HG03575 (cell line): ENCODE data around the gene MBLAC1.
A peak's percentile ranks its signal among the peaks of the same experiment; 100 is the strongest.
"Not testable (repeated sequence)": the region's sequence is repeated elsewhere in the genome, so short reads cannot be mapped to it uniquely, and the experiment has no call there.

Experiments used
- ATAC-seq: cut with Tn5 transposase; IDR thresholded peaks from one replicate; pipeline ENCODE4 v1.9.1; 2021; ENCODE audit not compliant: unreplicated experiment, insufficient number of reproducible peaks, low FRiP score; ENCODE audit errors: extremely low read depth

The MBLAC1 gene

GRCh38 chr7:100146350-100146749 is 19.6 kb downstream of the MBLAC1 start:
- ATAC-seq, result not testable (repeated sequence)

DNA sequence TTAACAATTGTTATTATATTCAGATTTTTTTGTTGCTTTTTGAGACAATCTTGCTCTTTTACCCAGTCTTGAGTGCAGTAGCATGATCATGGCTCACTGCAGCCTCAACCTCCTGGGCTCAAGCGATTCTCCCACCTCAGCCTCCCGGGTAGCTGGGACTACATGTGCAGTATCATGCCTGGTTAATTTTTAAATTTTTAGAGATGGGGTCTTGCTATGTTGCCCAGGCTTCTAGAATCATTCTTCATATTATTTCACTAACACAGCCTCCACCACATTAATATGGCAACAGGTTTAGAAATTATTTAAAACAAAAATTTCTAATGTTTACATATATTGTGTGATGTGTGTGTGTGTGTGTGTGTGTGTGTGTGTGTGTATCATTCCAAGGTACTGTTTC is 20.5 kb downstream of the MBLAC1 start:
- no peak for ATAC-seq

- ATAC-seq, result no peak
Measured at GRCh38 chr7:100148225-100148558, 21.4 kb downstream of the MBLAC1 start.

- ATAC-seq, result peak; percentile 94
Measured at GRCh38 chr7:100148559-100149328, 22.0 kb downstream of the MBLAC1 start, which contains the start of gene LAMTOR4. Gene LAMTOR4, plus strand, starts transcription at chr7:100148918. Its CDS starts 55 bp downstream, at chr7:100148973.

GRCh38 chr7:100152404-100152803 is 25.6 kb downstream of the MBLAC1 start:
- ATAC-seq, result no peak

GRCh38 chr7:100152937-100153666 is 26.3 kb downstream of the MBLAC1 start:
- no peak for ATAC-seq

DNA sequence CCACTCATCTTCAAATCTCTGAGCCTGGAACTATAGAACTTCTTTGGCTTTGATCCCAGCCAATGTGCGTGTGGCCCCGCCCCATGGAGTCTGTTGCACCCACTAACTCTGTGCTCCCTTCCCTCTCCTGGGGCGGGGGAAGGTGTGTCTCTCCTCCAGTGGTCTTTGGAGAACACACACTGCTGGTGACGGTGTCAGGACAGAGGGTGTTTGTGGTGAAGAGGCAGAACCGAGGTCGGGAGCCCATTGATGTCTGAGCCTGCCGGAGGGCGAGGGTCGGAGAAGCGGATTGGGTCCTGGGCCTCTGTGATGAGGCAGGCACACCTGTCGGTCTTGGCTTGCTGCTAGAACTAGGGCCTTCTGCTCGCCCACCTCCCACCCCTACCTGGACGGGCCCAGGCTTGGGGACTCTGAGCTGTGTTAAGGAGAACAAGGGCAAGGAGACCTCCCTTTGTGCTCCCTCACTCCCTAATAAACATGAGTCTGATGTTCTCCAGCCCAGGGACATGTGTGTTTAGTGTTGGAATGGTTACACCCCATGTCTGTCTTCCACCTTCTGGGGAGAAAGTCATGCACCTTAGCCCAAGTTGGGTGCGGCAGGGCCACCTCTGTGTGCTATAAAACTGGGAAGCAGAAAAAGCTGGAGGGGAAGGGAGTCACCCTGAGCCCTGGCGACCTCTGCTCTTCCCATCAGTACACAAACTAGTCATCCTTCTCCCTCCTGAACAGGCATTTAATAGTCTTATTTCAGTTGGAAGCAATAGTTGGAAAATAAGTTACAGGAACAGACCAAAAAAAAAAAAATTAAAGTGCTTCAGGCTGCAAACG is 27.2 kb downstream of the MBLAC1 start:
- ATAC-seq, result no peak

DNA sequence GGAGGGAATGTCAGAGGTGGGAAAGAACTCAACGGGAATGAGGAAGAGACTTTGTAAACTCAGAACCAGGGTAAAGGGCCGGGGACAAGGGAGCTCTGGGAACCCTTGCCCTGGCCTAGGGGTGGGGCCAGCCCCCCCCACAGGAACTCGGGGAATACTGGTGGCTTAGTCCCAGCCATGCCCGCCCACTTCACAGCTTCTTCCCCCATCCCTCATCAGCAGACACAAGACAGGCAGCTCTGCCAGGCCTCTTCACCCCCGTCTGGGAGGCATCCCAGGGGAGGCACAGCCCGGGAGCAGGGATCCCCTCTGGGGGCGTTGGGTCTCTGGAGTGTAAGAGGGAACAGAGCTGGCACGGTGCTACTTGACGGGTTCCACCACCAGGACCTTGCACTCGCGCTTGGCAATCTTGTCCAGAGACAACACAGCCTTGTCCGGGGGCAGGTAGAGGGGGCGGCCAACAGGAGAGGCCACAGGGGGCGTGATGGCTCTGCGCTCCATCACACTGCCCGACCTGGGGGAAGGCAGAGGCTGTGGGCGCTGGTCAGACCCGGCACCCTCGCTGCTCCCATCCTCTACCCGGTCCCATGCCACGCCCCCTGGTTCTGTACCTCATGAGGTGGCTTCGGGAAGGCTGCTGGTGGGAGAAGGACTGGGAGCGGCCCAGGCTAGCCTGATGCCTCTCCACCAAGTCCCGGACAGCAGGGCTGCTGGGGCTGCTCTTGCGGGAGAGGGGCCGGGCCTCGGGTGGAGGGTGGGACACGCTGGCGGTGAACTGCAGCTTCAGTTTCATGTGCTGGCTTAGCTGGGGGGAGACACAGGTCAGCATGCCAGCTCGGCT is 28.1 kb downstream of the MBLAC1 start:
- ATAC-seq, result no peak

DNA sequence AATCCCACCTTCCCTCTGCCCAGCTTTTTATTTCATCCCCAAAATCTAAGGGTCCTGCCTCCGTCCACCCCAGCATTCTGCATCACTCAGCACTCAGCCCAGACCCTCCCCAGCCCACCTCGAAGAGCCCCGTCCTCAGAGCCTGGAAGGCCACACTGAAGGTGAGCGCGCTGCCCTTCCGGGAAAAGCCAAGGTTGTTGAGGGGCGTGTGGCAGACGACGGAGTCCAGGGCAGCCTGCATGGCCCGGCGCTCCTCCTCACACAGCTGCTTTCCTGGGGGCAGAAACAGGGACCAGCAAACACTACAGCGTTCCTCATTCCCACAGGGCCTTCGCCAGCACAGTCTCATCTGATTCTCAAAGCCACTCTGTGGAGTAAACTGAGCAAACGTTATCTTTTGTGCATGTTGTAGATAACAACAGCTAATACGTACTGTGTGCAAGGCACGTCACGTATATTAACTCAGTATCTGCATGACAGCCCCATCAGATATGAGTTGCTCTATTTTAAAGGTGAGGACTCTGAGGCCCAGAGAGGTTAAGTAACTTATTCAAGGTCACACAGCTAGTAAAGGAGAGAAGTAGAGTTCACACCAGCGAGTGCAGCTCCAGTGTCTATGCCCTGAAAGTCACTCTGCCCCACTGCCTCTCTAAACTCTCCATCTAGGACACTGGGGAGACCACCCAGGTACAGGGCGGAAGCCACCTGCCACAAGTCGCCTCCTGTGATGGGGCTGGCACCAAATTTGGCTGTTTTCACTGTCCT is 29.0 kb downstream of the MBLAC1 start:
- ATAC-seq, result no peak

DNA sequence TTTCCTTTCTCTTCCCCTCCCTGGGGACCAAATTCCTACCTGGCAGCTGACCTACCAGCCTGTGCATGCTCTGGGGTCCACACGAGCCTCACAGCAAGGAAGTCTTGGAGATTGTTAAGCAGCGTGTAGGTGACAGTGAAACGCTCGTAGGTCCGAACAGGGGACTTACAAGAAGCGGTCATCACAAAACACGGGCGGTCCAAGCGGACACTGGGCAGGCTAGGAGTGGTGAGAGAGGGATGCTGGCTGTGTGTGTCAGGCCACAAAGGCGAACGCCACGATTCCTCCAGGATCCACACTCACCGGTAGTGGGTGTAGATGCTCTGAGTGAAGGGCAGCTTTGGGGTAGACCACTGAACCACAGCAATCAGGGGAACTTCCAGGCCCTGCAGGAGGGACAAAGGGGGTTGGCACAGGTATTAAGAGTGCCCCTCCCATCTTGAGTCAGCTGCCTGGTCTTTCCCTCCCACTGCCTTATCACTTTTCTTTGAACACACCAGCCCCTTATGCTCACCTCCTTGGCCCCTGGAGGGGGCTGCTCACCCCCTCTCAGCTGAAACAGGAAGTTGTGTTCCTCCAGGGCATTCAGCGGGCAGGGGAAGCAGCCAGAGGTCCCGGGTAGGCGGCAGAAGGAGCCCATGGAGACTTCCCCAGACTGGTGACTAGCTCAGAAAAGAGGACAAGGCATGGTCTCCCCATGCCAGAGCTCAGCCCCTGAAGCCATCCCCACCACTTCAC is 29.7 kb downstream of the MBLAC1 start:
- no peak for ATAC-seq

DNA sequence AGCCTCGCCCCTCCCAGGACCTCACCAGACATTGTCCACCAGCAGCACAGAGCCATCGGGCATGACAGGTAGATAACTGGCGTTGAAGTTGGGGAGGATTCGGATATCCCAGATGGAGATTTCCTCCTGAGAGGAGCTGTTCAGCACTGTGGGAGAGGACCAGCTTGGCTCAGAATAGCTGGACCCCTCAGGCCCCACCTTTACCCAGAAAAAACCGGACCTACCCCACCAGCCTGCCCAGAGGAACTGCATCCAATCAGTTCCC is 30.2 kb downstream of the MBLAC1 start:
- no peak for ATAC-seq

DNA sequence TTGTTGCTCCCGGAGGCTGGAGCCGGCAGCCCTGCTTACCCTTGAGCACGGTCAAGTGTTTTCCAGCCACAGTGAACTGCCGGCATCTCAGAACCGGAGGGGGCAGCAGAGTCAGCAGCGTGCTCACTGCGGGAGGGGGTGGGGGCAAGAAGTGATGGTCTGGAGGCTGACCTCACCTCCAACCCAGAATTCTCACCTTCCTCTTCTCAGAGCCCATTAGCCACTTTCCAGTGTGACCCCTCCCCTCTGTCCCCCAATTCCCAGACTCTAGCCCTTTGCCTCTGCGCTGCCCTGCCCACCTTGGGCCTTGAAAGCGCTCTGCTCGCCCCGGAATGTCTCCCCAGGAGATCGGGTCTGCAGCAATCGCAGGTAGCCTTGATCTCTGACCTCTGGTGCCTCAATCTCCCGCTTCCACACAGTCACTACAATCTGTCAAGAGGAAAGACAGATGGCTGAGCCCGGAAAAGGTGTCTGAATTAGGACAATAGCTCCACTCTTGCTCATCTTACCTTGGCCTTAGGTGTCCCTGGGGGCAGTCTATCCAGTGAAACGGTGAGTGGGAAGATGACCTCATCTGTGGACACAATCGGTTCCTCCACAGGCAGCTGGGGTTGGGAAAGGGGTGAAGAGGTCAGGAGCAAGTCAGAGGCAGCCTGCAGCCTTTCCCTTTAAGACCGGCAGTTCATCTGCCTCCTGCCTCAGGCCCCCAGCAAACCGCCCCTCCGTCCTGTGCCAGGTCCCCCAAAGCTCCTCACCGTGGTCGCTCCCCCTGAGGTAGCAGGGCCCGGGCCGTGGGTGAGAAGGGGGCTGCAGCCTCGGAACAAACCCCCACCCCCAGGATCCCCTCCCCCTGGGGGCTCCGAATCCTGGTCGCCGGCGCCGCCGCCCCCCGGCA is 30.8 kb downstream of the MBLAC1 start:
- ATAC-seq, result no peak

DNA sequence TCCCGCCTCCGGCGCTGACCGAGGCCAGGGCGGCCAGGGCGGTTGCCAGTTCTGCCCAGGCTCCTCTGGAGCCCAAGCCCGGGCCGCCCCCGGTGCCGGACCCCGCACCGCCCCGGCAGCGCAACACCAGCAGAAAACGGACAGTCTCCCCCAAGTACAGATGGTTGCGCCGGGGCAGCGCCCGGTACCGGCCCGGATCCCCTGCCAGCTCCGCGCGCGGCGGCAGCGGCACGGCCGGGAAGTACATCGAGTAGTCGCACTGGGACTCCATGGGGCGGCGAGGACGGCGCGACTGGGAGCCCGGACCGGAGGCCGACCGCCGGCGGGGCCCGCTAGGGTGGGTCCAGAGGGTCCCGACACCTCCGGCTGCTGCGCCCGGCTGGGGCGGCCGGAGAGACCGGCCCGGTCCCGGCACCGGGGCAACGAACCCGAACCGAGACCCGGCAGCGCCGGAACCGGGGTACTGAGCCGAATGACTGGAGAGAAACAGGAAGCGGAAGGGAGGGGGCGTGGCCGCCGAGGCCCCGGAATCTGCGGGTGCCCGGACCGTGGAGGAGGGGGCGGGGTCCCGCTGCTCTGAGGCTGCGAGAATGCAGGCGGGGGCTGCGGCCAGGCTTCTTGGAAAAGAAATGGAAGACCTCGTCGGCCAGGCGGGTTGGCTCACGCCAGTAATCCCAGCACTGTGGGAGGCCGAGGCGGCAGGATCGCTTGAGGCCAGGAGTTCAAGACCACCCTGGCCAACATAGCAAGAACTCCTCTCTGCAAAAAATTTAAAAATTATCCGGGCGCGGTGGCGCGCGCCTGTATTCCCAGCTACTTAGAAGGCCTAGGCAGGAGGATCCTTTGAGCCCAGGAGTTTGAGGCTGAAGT is 31.7 kb downstream of the MBLAC1 start, which contains the start of gene TRAPPC14:
TRAPPC14 (minus strand) TSS at position 495 of the 870 bp plus-strand sequence; CDS start at position 271, 224 bp downstream.
- ATAC-seq, result no peak

DNA sequence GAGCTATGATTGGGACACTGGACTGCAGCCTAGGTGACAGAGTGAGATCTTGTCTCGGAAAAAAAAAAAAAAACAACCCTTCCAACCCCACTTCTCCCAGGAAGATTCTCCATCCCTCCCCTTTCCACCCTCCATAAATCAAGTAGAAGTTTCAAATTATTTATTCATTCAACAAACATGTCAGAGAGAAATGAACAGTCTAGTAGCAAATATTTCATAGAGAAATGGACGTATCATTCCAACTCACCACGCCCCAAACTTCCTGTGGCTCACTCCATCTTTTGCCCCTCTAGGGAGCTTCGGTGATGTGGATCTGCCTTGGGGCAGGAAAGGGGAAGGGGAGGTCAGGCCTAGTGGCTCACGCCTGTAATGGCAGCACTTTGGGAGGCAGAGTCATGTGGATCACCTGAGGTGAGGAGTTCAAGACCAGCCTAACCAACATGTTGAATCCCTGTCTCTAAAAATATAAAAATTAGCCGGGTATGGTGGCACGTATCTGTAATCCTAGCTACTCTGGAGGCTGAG is 32.4 kb downstream of the MBLAC1 start:
- no peak for ATAC-seq

DNA sequence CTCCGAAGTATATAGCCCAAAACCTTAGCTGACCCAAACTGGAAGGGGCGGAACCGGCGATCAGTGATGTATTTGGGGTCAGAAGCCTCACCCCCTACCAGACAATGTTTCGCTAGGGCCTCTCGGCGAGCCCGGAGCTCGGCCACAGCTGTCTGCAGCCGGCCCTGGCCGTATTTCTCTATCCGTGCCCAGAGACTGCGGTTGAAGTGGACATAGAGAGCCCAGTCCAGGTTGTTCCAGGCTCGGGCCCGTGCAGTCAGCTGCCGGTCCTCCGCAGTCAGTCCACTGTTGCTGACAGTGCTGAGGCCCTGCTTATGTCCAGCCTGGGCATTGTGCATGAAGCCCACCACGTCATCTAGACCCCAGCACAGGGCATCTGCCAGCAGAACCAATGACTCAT is 33.3 kb downstream of the MBLAC1 start:
- ATAC-seq, result no peak
